Measurements from ENCODE around the gene OR2D2. TPM values are rescaled to one million over a fixed set of nuclear protein-coding genes. Genes with fewer than 3 reads are reported as not detected.
A peak's percentile ranks its signal among the peaks of the same experiment; 100 is the strongest.
"Not testable (repeated sequence)": the region's sequence is repeated elsewhere in the genome, so short reads cannot be mapped to it uniquely, and the experiment has no call there.

Gene OR2D2
- total RNA-seq, 2 donors from 2014 or later: 0.29 TPM; not detected in 1

- Mint-ChIP-seq H3K9me3 (peaks cover 2 to 3% of the 10 kb centered on the region in 2 donors), H3K36me3 (ENCODE audit: insufficient read depth in 2 of 2) (peaks cover 2 to 3% of the 10 kb centered on the region in 2 donors), H3K27ac (no peak overlapping the region), H3K27me3 (ENCODE audit: low read depth) (peaks cover 11% of the 10 kb centered on the region), H3K4me3 (no peak overlapping the region), H3K4me1 (ENCODE audit: low read depth) (no peaks in the 10 kb centered on the region)
- DNase-seq: no peak
- ATAC-seq (replicated peaks in 1 of 2): no peak
Measured at GRCh38 chr11:6864438-6864837, 27.9 kb downstream of the OR2D2 start.

- Mint-ChIP-seq H3K9me3 (peaks cover 2 to 3% of the 10 kb centered on the region in 2 donors), H3K27ac (no peak within 1 kb of the TSS), H3K4me3 (no peak within 1 kb of the TSS), H3K4me1 (ENCODE audit: low read depth) (no peaks in the 10 kb centered on the region), H3K27me3 (ENCODE audit: low read depth) (peaks cover 15% of the 10 kb centered on the region), H3K36me3 (ENCODE audit: insufficient read depth in 2 of 2) (peaks cover 2 to 3% of the 10 kb centered on the region in 2 donors)
- ATAC-seq (replicated peaks in 1 of 2): no peak
- no peak for DNase-seq
Measured at GRCh38 chr11:6862961-6863360, 29.3 kb downstream of the OR2D2 start, which contains the start of gene OR10A2. Gene OR10A2, plus strand, starts transcription at chr11:6863057. Its CDS starts 6,698 bp downstream, at chr11:6869755.

DNA sequence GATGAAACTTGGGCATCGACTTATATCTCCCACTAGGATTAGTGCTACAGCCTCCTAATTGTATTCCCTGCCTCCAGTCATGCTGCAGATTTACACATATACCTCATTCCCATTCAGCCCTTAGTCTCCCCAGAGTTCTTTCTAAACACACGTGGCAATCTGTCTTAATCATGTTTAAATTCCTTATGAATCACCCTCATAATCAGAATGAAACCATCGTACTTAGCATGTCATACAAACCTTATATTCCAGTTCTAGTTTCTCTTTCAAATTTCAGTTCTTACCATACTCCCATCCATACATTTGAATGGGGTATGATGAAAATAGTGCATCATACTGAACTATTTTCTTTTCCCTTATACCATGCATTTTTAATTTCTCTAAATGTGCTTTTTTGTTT is 35.4 kb downstream of the OR2D2 start:
- peaks cover 9% of the 10 kb centered on the region in 2 donors for H3K36me3 Mint-ChIP-seq (ENCODE audit: insufficient read depth in 2 of 2)
- peaks cover 14% of the 10 kb centered on the region for H3K4me1 Mint-ChIP-seq (ENCODE audit: low read depth)
- peak; percentile 91 to 93 for ATAC-seq (replicated peaks in 1 of 2)
- no peak overlapping the region for H3K27ac Mint-ChIP-seq
- H3K9me3 Mint-ChIP-seq: peaks cover 6 to 9% of the 10 kb centered on the region in 2 donors
- H3K27me3 Mint-ChIP-seq (ENCODE audit: low read depth): peaks cover 15% of the 10 kb centered on the region
- H3K4me3 Mint-ChIP-seq: peak overlapping the region in 1 of 2 donors; percentile 4
- no peak for DNase-seq

DNA sequence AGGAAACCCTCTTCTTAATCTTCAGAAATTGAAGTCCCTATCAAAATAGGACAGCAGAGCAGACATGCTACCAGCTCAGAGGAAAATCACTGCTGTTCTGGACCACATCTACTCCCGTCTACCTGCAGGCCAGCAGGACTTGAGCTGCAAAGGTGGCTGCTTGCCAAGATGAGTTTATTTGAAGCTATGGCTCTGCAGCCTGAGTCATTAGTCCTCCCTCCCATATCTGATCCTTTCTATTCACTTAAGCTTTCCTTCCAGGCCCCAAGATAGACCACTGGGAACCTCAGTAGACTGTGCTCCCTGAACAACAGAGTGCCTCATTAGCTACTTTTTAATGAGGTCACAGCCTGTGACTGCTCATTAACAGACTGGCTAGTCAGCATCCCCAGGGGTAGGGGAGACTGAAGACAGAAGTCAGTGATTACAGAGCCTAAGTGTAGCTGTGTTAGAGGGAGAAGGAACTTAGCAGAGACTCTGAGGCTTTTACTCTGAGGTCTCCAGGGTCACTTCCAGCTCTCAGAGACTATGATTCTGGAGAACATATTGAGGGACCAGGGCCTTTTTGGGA is 36.2 kb downstream of the OR2D2 start:
- H3K4me1 Mint-ChIP-seq (ENCODE audit: low read depth): peaks cover 14% of the 10 kb centered on the region
- ATAC-seq (replicated peaks in 1 of 2): no peak
- H3K4me3 Mint-ChIP-seq: no peak overlapping the region
- H3K27me3 Mint-ChIP-seq (ENCODE audit: low read depth): peaks cover 9% of the 10 kb centered on the region
- H3K9me3 Mint-ChIP-seq: peaks cover 6 to 12% of the 10 kb centered on the region in 2 donors
- H3K36me3 Mint-ChIP-seq (ENCODE audit: insufficient read depth in 2 of 2): peaks cover 7 to 9% of the 10 kb centered on the region in 2 donors
- H3K27ac Mint-ChIP-seq: no peak overlapping the region
- DNase-seq: no peak

- H3K27ac Mint-ChIP-seq; DNase-seq; ATAC-seq (replicated peaks in 1 of 2); H3K4me3 Mint-ChIP-seq; H3K27me3 Mint-ChIP-seq (ENCODE audit: low read depth): not testable (repeated sequence)
- Mint-ChIP-seq H3K4me1 (ENCODE audit: low read depth) (peaks cover 14% of the 10 kb centered on the region), H3K36me3 (ENCODE audit: insufficient read depth in 2 of 2) (peaks cover 7 to 11% of the 10 kb centered on the region in 2 donors), H3K9me3 (peaks cover 6 to 16% of the 10 kb centered on the region in 2 donors)
Measured at GRCh38 chr11:6854801-6855200, 37.5 kb downstream of the OR2D2 start.

DNA sequence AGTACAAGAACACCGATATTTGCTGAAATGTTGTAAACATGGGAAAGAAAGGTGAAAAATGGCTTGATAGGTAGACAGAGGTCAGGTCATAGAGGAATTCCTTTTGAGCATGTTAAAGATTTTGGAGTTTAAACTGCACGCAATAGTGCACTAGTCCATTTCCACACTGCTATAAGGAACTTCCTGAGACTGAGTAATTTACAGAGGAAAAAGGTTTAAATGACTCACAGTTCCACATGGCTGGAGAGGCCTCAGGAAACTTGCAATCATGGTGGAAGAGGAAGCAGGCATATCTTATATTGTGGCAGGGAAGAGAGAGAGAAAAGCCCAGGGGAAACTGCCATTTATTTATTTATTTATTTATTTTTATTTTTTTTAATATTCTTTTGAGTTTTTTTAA is 41.8 kb downstream of the OR2D2 start:
- H3K27ac Mint-ChIP-seq: no peak overlapping the region
- peaks cover 9 to 11% of the 10 kb centered on the region in 2 donors for H3K9me3 Mint-ChIP-seq
- H3K36me3 Mint-ChIP-seq (ENCODE audit: insufficient read depth in 2 of 2): peaks cover 6 to 7% of the 10 kb centered on the region in 2 donors
- no peak for ATAC-seq (replicated peaks in 1 of 2)
- DNase-seq: no peak
- no peaks in the 10 kb centered on the region for H3K4me1 Mint-ChIP-seq (ENCODE audit: low read depth)
- H3K27me3 Mint-ChIP-seq (ENCODE audit: low read depth): peaks cover 21% of the 10 kb centered on the region
- H3K4me3 Mint-ChIP-seq: no peak overlapping the region

DNA sequence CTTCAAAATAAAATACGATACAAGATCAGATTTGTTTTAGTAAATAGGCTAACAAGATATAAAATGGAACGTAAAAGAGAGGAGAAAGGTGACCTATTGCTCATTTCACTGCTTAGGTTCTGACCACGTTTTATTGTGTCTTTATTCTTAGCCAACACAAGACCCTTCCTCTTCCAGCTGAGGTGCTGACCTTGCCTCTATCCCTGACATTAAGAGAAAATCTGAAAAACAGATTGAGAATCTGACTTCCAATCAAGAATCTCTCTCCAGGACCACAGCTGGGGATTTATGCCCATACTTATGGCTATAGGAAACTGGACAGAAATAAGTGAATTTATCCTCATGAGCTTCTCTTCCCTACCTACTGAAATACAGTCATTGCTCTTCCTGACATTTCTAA is 46.9 kb downstream of the OR2D2 start, which contains the start of gene OR10A5:
Gene OR10A5 (plus strand): TSS at position 301 of the 400 bp plus-strand sequence. CDS start 0 bp downstream, at position 301.
- H3K27me3 Mint-ChIP-seq (ENCODE audit: low read depth): peaks cover 41% of the 10 kb centered on the region
- no peak within 1 kb of the TSS for H3K27ac Mint-ChIP-seq

DNA sequence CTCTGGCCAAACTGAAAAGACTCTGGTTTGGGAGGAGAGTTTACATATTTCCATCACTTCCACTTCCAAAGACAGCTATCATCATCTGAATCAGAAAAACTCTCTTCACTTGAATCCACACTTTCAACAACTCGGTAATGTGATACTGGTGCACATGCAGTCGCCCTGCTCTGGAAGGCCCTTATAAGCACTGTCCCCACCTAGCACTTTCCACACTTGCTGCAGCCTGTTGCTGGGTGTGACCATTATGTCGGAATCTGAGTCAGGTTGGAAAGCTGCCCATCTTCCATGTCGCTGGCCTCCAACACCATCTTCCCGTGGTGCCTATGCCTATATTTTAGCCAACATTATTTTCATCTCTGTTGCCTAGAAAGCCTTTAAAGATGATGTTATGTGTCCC is 47.9 kb downstream of the OR2D2 start:
- Mint-ChIP-seq H3K4me1 (ENCODE audit: low read depth) (peaks cover 6% of the 10 kb centered on the region), H3K36me3 (ENCODE audit: insufficient read depth in 2 of 2) (no peaks in the 10 kb centered on the region), H3K27me3 (ENCODE audit: low read depth) (peaks cover 41% of the 10 kb centered on the region), H3K9me3 (peaks cover 3 to 6% of the 10 kb centered on the region in 2 donors), H3K27ac (no peak overlapping the region), H3K4me3 (no peak overlapping the region)
- ATAC-seq (replicated peaks in 1 of 2) (no peak), DNase-seq (no peak)

More for the DNA sequence above, 46.9 kb downstream of the OR2D2 start, which contains the start of gene OR10A5:
- DNase-seq (no peak), ATAC-seq (replicated peaks in 1 of 2) (no peak)
- peaks cover 6% of the 10 kb centered on the region for H3K4me1 Mint-ChIP-seq (ENCODE audit: low read depth)
- H3K36me3 Mint-ChIP-seq (ENCODE audit: insufficient read depth in 2 of 2): no peaks in the 10 kb centered on the region
- H3K4me3 Mint-ChIP-seq: no peak within 1 kb of the TSS
- H3K9me3 Mint-ChIP-seq: peaks cover 3 to 8% of the 10 kb centered on the region in 2 donors

DNA sequence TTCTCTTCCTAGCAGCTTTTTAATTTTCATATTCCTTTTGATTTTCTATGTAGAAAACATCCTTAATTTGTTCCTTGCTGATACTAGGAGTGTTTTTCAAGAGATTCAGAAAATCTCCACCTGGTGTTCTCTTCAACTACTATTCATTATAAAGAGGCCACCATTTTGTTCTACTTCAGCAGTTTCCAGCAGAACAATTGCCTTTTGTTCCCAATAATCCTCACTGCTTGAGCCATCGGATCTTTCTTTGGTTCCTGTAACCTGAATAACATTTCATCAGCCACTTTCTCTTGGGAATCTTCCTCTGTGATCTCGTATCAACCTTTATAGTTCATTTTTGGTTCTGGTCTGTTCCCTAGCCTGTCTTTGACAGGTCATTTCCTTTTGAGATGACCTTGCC is 48.6 kb downstream of the OR2D2 start:
- no peaks in the 10 kb centered on the region for H3K36me3 Mint-ChIP-seq (ENCODE audit: insufficient read depth in 2 of 2)
- H3K4me1 Mint-ChIP-seq (ENCODE audit: low read depth): peaks cover 6% of the 10 kb centered on the region
- no peak overlapping the region for H3K4me3 Mint-ChIP-seq
- ATAC-seq (replicated peaks in 1 of 2): no peak
- peaks cover 3 to 6% of the 10 kb centered on the region in 2 donors for H3K9me3 Mint-ChIP-seq
- no peak for DNase-seq
- H3K27me3 Mint-ChIP-seq (ENCODE audit: low read depth): peaks cover 41% of the 10 kb centered on the region
- H3K27ac Mint-ChIP-seq: no peak overlapping the region

DNA sequence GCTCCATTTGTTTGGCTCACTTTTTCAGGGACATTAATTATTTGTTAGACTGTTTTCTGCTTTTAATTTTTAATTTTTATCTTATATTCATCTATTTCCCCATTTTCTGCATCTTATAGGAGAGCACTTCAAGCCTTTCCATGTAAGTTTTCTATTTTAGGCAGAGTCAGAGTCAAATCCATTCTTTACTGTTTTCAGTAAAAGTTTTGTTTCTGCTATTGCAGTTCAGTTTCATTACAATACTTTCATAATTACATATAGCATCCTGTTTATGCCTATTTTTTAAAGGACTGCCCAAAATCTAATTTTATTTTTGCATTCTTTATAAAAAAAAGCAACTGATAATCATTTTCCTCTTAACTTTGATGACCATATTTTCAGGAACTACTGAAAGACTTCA is 50.6 kb downstream of the OR2D2 start:
- Mint-ChIP-seq H3K27me3 (ENCODE audit: low read depth) (peaks cover 32% of the 10 kb centered on the region), H3K4me1 (ENCODE audit: low read depth) (peaks cover 6% of the 10 kb centered on the region), H3K4me3 (no peak overlapping the region), H3K36me3 (ENCODE audit: insufficient read depth in 2 of 2) (no peaks in the 10 kb centered on the region), H3K27ac (no peak overlapping the region), H3K9me3 (peaks cover 0 to 6% of the 10 kb centered on the region in 2 donors)
- peak in 1 of 2 donors; percentile 33 for ATAC-seq (replicated peaks in 1 of 2)
- no peak for DNase-seq

Other genes starting within 250 kb of the OR2D2 start
- 1 to 10 TPM; 2.1 to 2.9 TPM for gene DCHS1, start 236.7 kb downstream of the OR2D2 start, total RNA-seq
- 10 to 100 TPM; 38.2 to 39.8 TPM for gene MRPL17, start 209.2 kb downstream of the OR2D2 start, total RNA-seq
- gene OR2AG2, start 120.5 kb downstream of the OR2D2 start, total RNA-seq: under 1 TPM in 1 of 2 donors, not detected in 1; 0.19 TPM
- not detected for gene OR2AG1, start 109.5 kb downstream of the OR2D2 start, total RNA-seq
- under 1 TPM in 1 of 2 donors, not detected in 1; 0.07 TPM for gene OR6A2, start 92.8 kb downstream of the OR2D2 start, total RNA-seq
- gene OR10A5, start 46.8 kb downstream of the OR2D2 start, total RNA-seq: not detected
- gene OR10A2, start 29.4 kb downstream of the OR2D2 start, total RNA-seq: not detected
- gene OR10A4, start 15.9 kb downstream of the OR2D2 start, total RNA-seq: not detected
- gene OR2D3, start 28.5 kb upstream of the OR2D2 start, total RNA-seq: not detected
- gene ZNF215, start 33.9 kb upstream of the OR2D2 start, total RNA-seq: 1 to 10 TPM in 1 of 2 donors, under 1 TPM in 1; 0.23 to 1.4 TPM
- under 1 TPM in 1 of 2 donors, not detected in 1; 0.10 TPM for gene ZNF214, start 127.8 kb upstream of the OR2D2 start, total RNA-seq
- under 1 TPM in 1 of 2 donors, not detected in 1; 0.12 TPM for gene NLRP14, start 128.0 kb upstream of the OR2D2 start, total RNA-seq
- not detected for gene RBMXL2, start 196.5 kb upstream of the OR2D2 start, total RNA-seq